Colonic mucosa (tissue), 4 donors: Measurements from ENCODE around the gene STK24. TPM values are rescaled to one million over a fixed set of nuclear protein-coding genes. Genes with fewer than 3 reads are reported as not detected.

Experiments used
- DNase-seq: peaks from one replicate; pipeline ENCODE4 v3.0.0-alpha.2; 2020
- H3K27ac ChIP-seq: fragments of 200-600 bp; one replicate; pipeline ENCODE4 v1.8.0; 2021
- H3K27me3 ChIP-seq: fragments of 200-600 bp; one replicate; pipeline ENCODE4 v1.8.0; 2021
- H3K36me3 ChIP-seq: fragments of 200-600 bp; one replicate; pipeline ENCODE4 v1.8.0; 2021
- H3K4me1 ChIP-seq: fragments of 200-600 bp; one replicate; pipeline ENCODE4 v1.8.0; 2021; ENCODE audit warnings: mild to moderate bottlenecking
- H3K4me3 ChIP-seq: fragments of 200-600 bp; one replicate; pipeline ENCODE4 v1.8.0; 2021
- H3K9ac ChIP-seq, 2 donors: one replicate each; pipeline ENCODE4 v1.7.0; 2013; ENCODE audit warnings: control low read depth in 2 of 2, low read depth in 2 of 2, low read length in 2 of 2
- H3K9me3 ChIP-seq: fragments of 200-600 bp; one replicate; pipeline ENCODE4 v1.8.0; 2021
- intact Hi-C: fragments of 100-400 bp; cut with DNase I; formaldehyde crosslinking; loops from one replicate; pipeline ENCODE4 v1.14.1; 2022
- total RNA-seq, 2 donors: library from RNA; stranded (reverse); fragmentation: NEBNext Ultra II Directional in 1 of 2; extraction: Animal tissue kit (Norgen Biotek cat#: 25700) in 1 of 2; gene quantifications; one replicate each; pipeline ENCODE4 v1.2.1, GENCODE V29; 2021
- TF ChIP-seq, protein P1 (sequence below): fragments of 200-600 bp; IDR thresholded peaks from one replicate; pipeline ENCODE4 v1.8.0; 2022; ENCODE audit warnings: antibody characterized with exemption, mild to moderate bottlenecking
- donor health status: healthy.
- donor health status: DM: no; HTN: no; CAD: no.
- donor health status: DM: no; HTN: no; CAD: no.

Gene STK24
- total RNA-seq, 2 donors from 2014 or later: 160 to 206 TPM

DNA sequence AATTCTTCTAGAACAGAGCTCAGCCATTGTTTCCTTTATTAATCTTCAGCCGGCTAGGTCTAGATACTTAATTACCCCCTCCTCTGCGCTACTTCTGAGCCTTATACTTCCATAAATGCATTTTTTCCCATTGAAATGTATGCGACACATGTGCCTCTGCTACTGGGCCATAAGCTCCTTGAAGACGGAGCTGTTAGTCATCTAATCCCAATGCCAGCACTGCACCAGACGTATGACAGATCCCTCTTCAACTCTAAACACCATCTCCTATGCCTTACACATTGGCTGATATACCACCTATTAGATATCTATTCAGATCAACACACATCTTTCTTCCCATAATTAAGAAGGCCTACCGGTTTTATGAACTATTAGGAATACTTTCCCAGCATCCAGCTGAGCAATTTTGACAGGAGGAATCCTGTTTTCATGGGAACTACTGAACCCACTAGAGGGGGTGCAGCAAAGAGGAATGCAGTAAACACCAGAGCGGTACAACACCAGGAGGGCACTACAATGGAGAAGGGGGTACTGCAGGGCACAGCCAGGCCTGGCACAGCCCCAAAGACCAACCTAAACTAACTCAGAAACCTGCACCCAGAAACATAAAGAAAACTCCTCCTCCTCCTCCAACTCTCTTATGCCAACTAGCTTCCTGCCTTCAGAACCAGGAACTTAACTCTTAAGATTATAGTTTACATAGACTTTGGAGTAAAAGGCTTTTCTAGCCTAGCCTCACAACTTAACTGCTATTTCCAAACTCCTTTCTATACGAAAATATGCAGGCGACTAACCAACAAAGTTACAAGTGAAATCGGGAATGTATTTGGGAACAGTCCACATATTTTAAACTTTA, 18.7 kb downstream of the STK24 start:
- no peak for DNase-seq
- Histone ChIP-seq H3K27ac (no peak overlapping the region), H3K36me3 (no peaks in the 10 kb centered on the region), H3K27me3 (no peaks in the 10 kb centered on the region), H3K9ac (peak overlapping the region in 1 of 2 donors; percentile 55), H3K4me3 (no peak overlapping the region), H3K4me1 (peaks cover 13% of the 10 kb centered on the region), H3K9me3 (no peaks in the 10 kb centered on the region)
- intact Hi-C loops: no loop called here
- TF ChIP-seq, protein P1, sequence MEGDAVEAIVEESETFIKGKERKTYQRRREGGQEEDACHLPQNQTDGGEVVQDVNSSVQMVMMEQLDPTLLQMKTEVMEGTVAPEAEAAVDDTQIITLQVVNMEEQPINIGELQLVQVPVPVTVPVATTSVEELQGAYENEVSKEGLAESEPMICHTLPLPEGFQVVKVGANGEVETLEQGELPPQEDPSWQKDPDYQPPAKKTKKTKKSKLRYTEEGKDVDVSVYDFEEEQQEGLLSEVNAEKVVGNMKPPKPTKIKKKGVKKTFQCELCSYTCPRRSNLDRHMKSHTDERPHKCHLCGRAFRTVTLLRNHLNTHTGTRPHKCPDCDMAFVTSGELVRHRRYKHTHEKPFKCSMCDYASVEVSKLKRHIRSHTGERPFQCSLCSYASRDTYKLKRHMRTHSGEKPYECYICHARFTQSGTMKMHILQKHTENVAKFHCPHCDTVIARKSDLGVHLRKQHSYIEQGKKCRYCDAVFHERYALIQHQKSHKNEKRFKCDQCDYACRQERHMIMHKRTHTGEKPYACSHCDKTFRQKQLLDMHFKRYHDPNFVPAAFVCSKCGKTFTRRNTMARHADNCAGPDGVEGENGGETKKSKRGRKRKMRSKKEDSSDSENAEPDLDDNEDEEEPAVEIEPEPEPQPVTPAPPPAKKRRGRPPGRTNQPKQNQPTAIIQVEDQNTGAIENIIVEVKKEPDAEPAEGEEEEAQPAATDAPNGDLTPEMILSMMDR: no peak

DNA sequence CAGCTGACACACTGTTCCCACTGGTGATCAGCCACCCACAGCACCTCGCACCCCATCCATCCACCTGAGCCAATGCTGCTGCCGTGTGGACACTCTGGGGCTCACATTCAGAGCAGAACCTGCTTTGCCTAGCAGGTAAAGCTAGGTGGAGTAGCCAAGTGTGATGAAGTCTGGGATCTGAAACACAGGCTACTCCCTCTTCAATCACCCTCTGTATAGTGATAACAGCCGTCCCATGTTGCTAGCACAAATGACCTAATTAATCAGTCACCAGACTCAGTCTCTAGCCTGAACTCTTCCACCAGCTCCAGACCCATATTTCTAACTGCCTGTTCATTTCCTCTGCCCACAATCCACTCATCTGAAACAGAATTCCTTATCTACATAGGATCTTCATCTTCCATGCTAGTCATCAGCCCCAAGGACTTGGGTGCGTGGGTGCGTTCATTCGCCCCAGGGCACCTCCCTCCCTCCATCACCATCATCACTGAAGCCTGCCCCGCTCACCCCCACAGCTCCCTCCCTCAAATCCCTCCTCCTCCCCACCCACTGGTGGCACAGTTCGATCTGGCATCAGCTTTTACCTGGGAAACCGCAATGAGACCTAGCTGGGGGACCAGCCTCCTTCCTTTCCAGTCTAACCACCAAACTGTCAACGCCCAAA, 19.8 kb downstream of the STK24 start:
- Histone ChIP-seq H3K4me3 (no peak overlapping the region), H3K36me3 (no peaks in the 10 kb centered on the region), H3K9me3 (no peaks in the 10 kb centered on the region), H3K4me1 (peaks cover 13% of the 10 kb centered on the region), H3K27me3 (no peaks in the 10 kb centered on the region), H3K27ac (no peak overlapping the region), H3K9ac (no peak overlapping the region)
- intact Hi-C loops: no loop called here
- TF ChIP-seq, protein P1: no peak
- DNase-seq: no peak

DNA sequence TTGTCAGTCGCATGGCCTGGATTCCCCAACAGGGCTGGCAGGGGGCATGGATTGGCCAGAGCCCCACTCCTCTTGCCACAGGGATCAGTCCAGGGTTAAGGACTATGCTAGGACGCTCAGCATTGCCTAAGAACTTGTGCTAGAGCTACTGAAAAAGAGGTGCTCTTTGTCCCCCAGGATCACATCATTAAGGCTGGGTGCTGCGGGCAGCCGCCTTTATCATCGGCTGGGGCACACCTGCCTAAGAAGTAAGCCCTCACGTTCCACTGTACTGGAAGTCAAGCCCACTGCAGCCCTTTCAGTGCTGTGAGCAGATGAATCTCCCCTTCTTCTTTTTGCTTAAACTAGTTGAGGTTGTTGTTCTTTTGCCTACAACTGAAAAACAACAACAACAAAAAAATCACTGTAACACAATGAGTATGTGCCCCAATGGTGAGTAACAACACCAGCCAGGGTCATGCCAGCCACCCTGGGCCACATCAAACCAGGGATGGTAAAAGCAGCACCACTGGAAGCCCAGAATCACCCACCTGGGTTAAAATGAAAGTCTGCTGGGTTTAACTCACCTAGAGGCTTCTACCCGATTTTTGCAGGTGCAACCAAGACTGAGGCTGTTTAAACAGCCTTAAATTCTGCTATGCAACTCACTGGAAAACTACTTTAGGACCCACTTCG, 20.6 kb downstream of the STK24 start:
- intact Hi-C loops: no loop called here
- H3K4me1 ChIP-seq: peaks cover 13% of the 10 kb centered on the region
- H3K36me3 ChIP-seq: no peaks in the 10 kb centered on the region
- no peak overlapping the region for H3K27ac ChIP-seq
- no peak for DNase-seq
- TF ChIP-seq, protein P1: no peak
- no peaks in the 10 kb centered on the region for H3K27me3 ChIP-seq
- no peak overlapping the region for H3K9ac ChIP-seq
- no peaks in the 10 kb centered on the region for H3K9me3 ChIP-seq
- H3K4me3 ChIP-seq: no peak overlapping the region

DNA sequence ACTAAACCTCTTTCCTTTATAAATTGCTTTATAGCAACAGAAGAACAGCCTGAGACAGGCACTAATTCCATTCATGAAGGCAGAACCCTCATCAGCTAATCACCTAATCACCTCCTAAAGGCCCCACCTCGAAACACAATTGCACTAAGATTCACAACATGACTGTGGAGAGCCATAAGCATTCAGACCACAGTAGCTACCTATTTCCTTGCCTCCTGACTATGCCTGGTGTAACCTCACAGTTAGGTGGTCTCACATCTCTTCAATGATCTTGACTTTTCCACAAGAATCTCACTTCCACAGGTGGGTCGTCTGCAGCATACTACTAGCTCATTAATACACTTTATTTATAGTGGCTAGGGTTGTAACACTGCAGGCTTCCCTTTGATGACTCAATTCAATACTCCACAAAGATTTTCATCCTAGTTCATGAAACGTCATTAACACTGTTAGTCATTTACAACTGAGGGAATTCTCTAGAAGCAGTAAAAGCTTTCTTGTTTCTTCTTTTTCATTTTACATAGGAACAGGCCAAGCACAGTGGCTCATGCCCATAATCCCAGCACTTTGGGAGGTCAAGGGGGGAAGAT, 27.1 kb downstream of the STK24 start:
- Histone ChIP-seq H3K36me3 (no peaks in the 10 kb centered on the region), H3K4me1 (peaks cover 3% of the 10 kb centered on the region)

More for the DNA sequence above, 27.1 kb downstream of the STK24 start:
- TF ChIP-seq, protein P1: no peak
- Histone ChIP-seq H3K9me3 (no peaks in the 10 kb centered on the region), H3K27me3 (no peaks in the 10 kb centered on the region), H3K9ac (no peak overlapping the region), H3K27ac (no peak overlapping the region), H3K4me3 (no peak overlapping the region)
- intact Hi-C loops: no loop called here
- DNase-seq: no peak
